Epithelial cell of proximal tubule (primary cell): ENCODE data around the gene VWA3A. TPM values are rescaled to one million over a fixed set of nuclear protein-coding genes. Genes with fewer than 3 reads are reported as not detected.
"Not testable (repeated sequence)": the region's sequence is repeated elsewhere in the genome, so short reads cannot be mapped to it uniquely, and the experiment has no call there.

ENCODE experiments used
- DNase-seq: peaks from one replicate; pipeline ENCODE4 v3.0.0-alpha.2; 2011; ENCODE audit warnings: low read depth
- H3K4me3 ChIP-seq: 2 replicates; pipeline ENCODE4 v1.5.1; 2011; ENCODE audit warnings: low read depth, mild to moderate bottlenecking, low read length
- CTCF ChIP-seq: conservative IDR thresholded peaks from 2 replicates; pipeline ENCODE4 v1.5.1; 2012; ENCODE audit warnings: low read depth, mild to moderate bottlenecking, low read length
- total RNA-seq: library from RNA; depleted of rRNA; stranded (reverse); fragments of >200 nt; gene quantifications from 2 replicates; pipeline ENCODE4 v1.2.3, GENCODE V29; 2015

VWA3A gene
- under 0.01 TPM in 1 of 2 replicates, not detected in the other for total RNA-seq

GRCh38 chr16:22092143-22092933 is at the start of gene VWA3A:
TSS of gene VWA3A (plus strand) at chr16:22092541. CDS start at chr16:22092638, 97 bp downstream.
- DNase-seq = peak; percentile 38
- no peak for TF ChIP-seq CTCF

GRCh38 chr16:22043882-22044281 is 48.5 kb upstream of the VWA3A start:
- DNase-seq, H3K4me3 ChIP-seq: not testable (repeated sequence)

More at GRCh38 chr16:22092143-22092933, at the start of gene VWA3A:
- no peak within 1 kb of the TSS for H3K4me3 ChIP-seq

- not testable (repeated sequence) for H3K4me3 ChIP-seq, DNase-seq
These were observed 46.5 kb upstream of the VWA3A start for GRCh38 chr16:22045888-22046287.

GRCh38 chr16:22050963-22051362 is 41.4 kb upstream of the VWA3A start:
- H3K4me3 ChIP-seq = no peak overlapping the region
- TF ChIP-seq CTCF = no peak
- DNase-seq = no peak

- no peak for DNase-seq
- no peak for TF ChIP-seq CTCF
These were observed 39.4 kb upstream of the VWA3A start for GRCh38 chr16:22052980-22053379.

GRCh38 chr16:22053921-22054341 is 38.4 kb upstream of the VWA3A start:
- H3K4me3 ChIP-seq = no peak overlapping the region
- no peak for TF ChIP-seq CTCF
- no peak for DNase-seq

More at GRCh38 chr16:22052980-22053379, 39.4 kb upstream of the VWA3A start:
- H3K4me3 ChIP-seq = no peak overlapping the region

GRCh38 chr16:22054847-22055590 is 37.3 kb upstream of the VWA3A start:
- no peak for TF ChIP-seq CTCF
- no peak overlapping the region for H3K4me3 ChIP-seq
- no peak for DNase-seq

GRCh38 chr16:22055881-22056280 is 36.5 kb upstream of the VWA3A start:
- TF ChIP-seq CTCF = peak; percentile 24

More at GRCh38 chr16:22055881-22056280, 36.5 kb upstream of the VWA3A start:
- no peak overlapping the region for H3K4me3 ChIP-seq
- no peak for DNase-seq
